Aortic smooth muscle cell (primary cell): ENCODE measurements around the gene CBLL1. TPM values are rescaled to one million over a fixed set of nuclear protein-coding genes. Genes with fewer than 3 reads are reported as not detected.

Experiments
- total RNA-seq: library from RNA; depleted of rRNA; stranded (reverse); fragments of >200 nt; gene quantifications from 2 replicates; pipeline ENCODE4 v1.2.3, GENCODE V29; 2014

The CBLL1 gene
- total RNA-seq = 13.6 and 13.8 TPM in 2 replicates

GRCh38 chr7:107743567-107744344 is at the start of gene CBLL1:
Gene CBLL1 (plus strand): TSS chr7:107744142. CDS start chr7:107744164, 22 bp downstream.

GRCh38 chr7:107803009-107803610 is 59.2 kb downstream of the CBLL1 start, which contains the start of gene SLC26A3:
Gene SLC26A3 (minus strand): TSS chr7:107803223. CDS start chr7:107794509, 8,714 bp downstream.

Other genes with a start within 250 kb of the CBLL1 start
- 30.8 and 72.7 TPM in 2 replicates for gene COG5, start 180.2 kb upstream of the CBLL1 start, total RNA-seq
- gene DUS4L, start 180.2 kb upstream of the CBLL1 start, total RNA-seq = 4.8 and 7.2 TPM in 2 replicates
- gene BCAP29, start 163.9 kb upstream of the CBLL1 start, total RNA-seq = 70.3 and 130 TPM in 2 replicates
- 20.5 and 21.2 TPM in 2 replicates for gene SLC26A4, start 83.3 kb upstream of the CBLL1 start, total RNA-seq
- gene SLC26A3, start 59.1 kb downstream of the CBLL1 start, total RNA-seq = not detected in 2 replicates
- 57.5 and 66.0 TPM in 2 replicates for gene DLD, start 147.0 kb downstream of the CBLL1 start, total RNA-seq